HG03097 (cell line): Measurements from ENCODE around the gene CCDC78.
"Not testable (repeated sequence)": the region's sequence is repeated elsewhere in the genome, so short reads cannot be mapped to it uniquely, and the experiment has no call there.

Source experiments
- ATAC-seq: cut with Tn5 transposase; IDR thresholded peaks from one replicate; pipeline ENCODE4 v1.9.1; 2021; ENCODE audit not compliant: unreplicated experiment, low FRiP score

Gene CCDC78

DNA sequence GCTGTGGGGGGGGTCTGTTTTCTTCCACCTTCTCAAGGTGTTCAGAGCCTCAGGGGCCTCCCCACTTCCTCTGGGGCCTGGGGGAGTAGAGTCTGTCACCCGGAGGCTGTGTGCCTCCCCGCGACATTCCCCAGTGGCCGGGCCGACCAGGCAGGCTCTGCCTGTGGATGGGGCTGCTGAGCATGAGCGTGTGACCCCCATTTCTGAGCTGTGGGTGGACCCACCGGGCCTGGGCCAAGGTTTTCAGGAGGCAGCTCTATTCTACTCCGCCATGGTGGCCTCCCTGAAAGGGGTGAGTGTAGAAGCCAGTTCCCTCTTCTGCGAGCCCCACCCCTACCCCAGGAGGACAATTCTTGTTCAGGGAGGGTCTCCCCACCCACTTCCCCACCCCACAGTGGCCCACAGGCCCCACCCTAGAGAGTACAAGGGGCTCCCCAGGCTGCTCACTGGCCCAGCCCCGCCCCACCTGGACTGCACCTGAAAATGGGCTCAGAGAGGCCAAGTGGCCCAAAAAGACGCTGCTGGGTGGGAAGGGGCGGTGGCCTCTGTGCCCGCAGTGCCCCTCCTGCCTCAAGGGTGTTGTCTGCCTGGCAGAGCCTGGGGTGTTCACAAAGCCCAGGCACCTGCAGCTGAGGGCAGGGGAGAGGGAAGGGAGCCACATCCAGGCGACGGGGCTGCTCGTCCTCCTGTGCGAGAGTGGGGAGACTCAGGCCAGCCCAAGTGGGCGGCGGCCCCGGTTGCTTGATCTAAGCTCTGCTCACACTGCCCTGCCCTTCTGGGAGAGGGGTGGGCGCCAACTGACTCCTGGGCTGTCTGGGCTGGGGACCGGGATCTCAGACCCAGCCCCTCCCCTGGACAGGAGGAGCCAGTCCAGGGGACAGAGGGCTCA, 35.6 kb upstream of the CCDC78 start:
- ATAC-seq = no peak

DNA sequence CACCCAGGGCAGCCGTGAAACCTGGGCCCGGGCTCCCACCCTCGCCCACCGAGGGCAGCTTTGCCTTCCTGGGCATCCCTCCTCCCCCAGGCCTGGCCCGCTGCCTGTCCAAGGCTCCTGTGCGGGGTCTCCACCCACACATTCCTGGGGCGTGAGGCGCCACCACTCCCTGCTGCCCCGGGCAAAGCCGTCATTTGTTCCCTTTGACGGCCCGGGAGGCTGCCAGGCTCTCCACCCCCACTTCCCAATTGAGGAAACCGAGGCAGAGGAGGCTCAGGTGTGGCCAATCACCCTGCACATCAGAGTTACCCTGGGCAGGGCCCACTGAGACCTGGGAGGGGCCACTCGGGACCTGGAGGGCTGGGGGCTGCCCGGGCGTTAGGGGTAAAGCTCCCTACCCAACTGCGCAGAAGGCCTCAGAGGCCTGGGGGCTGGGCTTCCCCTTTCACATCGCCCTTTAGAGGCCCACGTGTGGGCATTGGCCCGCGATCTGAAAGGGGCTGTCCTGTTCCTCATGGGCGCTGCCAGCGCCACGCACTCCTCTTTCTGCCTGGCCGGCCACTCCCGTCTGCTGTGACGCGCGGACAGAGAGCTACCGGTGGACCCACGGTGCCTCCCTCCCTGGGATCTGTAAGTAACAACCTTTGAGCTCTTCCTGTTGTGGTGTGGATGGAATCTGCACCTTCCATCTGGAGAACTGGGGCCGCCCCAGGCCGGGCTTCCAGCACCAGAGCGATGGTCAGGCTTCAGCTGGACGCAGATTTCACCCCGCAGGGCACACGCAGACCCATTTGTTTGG, 34.5 kb upstream of the CCDC78 start, which contains the start of gene MSLN:
TSS of gene MSLN (plus strand) at position 190 of the 799 bp plus-strand sequence. CDS start 1,947 bp downstream, outside the sequence.
- no peak for ATAC-seq

DNA sequence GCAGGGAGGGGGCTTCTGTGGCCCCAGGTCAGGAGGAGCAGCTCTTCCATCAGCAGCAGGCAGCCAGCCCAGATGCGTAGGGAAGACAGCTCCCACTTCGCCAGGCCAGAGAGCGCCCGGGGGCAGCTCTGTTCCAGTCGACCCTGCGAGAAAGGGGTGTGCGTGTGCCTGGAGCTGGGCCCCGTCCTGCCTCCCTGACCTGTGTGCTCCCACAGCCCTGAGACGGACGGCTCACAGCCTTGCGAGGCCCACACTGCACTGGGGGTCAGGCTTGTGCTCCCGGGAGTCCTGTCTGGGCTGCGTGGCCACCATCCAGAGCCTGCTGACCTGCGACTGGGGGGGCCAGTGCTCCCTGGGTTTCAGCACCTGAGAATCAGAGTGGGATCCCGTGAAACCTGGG, 33.8 kb upstream of the CCDC78 start:
- ATAC-seq = no peak

DNA sequence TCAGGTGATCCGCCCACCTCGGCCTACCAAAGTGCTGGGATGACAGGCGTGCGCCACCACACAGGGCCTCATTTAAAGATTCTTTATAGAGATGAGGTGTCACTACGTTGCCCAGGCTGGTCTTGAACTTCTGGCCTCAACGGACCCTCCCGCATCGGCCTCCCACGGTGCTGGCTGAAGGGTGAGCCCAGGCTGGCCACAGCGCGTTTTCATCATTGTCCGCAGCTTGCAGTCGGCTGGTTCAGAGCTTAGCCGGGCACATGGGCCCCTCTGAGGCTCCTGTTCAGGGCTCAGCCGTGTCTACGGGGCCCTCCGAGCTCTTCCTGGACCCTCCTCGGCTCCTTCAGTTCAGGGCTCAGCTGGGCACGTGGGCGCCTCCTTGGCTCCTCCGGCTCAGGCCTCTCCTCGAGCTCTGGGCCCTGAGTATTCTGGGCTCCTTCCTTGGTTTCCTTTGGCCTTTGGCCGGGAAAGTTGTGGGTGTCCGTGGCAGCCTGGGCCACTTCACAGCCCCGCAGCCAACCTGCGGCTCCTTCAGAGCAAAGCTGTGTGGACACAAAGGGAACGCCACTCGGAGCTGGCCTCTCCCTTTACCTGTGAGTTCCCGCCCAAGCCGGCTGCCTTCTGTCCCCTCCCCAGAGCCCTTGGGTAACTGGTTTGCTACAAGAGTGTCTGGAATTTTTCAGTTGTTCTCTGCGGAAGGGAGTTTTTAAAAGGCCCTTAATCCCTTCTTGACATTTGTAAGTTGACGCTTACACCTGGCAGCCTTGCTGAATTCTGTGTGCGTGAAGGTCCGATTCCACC, 33.1 kb upstream of the CCDC78 start:
- no peak for ATAC-seq

DNA sequence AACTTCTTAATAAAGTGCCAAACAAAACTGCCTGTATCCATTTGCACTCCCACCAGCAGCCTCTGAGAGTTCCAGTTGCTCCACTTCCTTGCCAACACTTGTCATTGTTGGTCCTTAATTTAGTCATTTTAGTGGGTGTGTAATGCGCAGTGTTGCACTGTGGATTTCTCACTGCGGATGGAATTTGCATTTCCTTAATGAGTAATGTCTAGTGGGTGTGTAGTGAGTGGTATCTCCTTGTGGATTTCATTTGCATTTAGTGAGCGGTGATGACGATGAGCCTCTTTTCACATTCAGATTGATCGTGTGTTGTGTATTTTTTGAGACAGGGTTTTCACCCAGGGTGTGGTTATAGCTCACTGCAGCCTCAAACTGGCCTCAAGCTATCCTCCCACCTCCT, 30.2 kb upstream of the CCDC78 start:
- no peak for ATAC-seq

DNA sequence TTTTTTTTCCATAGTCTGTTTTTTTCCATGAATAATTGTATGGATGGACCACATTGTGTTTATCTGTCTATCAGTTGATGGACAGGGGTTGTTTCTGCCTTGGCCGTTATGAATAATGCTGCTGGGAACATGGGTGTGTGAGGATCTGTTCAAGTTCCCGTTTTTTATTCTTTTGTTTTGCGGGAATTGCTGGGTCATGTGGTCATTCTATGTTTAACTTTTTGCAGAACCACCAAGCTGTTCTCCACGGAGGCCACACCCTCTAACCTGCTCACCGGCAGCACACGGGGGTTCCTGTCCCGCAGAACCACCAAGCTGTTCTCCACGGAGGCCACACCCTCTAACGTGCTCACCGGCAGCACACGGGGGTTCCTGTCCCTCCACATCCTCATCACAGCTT, 28.4 kb upstream of the CCDC78 start:
- no peak for ATAC-seq

DNA sequence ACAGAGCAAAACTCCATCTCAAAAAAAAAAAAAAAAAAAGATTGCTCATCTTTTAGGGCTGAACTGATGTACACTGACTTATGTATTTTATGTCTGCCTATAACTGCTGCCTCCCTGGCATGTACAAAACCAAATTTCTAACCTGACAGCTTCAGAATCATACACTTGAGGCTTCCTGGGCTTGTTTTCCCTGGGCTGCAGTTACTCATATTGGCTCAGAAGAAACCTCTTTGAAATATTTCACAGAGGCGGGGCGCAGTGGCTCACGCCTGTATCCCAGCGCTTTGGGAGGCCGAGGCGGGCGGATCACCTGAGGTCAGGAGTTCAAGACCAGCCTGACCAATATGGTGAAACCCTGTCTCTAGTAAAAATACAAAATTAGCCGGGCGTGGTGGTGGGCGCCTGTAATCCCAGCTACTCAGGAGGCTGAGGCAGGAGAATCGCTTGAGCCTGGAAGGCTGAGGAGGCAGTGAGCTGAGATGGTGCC, 27.9 kb upstream of the CCDC78 start:
- ATAC-seq = not testable (repeated sequence)

DNA sequence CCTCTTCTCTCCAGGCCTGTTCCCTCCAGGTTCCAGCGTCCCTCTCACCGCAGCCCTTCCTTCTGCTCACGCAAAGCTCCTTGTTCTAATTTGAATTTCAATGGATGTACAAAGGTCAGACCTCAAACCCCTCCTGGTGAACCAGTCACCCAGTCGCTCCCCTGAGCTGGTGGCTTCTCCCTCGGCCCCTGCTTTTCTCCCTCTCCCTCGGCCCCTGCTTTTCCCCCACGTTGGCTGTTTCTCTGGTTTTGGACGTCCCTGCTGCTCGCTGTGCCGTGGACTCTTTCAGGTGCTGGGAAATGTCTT, 25.7 kb upstream of the CCDC78 start:
- no peak for ATAC-seq

DNA sequence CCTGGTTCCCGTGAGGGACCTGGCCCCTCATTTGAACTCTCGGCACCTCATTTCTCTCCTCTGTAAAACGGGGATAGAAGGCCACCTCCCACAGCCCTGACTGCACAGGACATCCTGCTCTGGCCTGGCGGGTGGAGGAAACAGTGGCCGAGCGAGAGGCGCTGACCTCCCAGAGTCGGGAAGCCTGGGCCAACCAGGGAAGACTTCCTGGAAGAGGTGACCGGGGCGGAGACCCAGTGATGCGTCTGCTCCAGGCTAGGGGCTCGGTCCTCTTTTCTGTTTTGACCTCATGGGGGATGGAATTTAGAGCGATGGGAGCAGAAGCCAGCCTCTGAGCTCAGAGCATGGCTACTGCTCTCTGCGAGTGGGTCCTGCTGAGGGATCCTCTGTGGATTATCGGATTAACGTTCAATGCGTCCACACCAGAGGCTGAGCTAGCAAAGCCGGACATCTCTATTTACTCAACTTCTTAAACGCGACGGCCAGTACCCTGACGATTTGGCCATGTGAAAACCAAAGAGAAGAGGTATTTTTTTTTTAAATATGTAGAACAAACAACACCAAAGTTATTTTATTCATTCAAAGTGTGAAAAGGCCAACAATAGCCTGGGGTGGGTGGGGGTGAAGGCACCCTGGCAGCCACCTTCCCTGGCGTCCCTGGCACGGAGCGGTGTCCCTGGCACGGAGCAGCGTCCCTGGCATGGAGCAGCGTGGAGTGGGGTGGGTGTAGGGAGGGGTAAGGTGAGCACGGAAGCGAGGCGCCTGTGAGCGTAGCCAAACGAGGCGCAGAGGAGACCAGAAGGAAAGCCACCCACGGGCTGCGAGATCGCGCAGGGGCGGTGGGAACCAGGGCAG, 25.1 kb upstream of the CCDC78 start:
- no peak for ATAC-seq

DNA sequence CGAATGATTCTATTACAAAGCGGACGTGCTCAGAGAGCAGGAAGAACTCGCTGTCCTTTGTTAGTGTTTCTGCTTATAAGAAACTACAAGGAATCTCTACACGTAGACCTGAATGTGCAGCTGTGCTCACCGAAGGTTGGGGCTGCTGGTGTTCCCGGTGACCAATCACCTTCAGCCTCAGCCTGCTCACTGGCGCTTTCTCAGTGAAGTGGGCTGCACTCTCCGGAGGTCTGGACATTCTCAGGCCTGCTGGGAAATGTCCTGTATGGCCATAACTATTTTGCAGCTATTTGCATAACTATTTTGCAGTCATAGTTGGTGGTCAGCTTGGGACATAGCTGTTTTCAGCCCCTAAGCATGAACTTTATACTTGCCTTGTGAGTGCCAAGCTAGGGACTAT, 24.2 kb upstream of the CCDC78 start:
- no peak for ATAC-seq

DNA sequence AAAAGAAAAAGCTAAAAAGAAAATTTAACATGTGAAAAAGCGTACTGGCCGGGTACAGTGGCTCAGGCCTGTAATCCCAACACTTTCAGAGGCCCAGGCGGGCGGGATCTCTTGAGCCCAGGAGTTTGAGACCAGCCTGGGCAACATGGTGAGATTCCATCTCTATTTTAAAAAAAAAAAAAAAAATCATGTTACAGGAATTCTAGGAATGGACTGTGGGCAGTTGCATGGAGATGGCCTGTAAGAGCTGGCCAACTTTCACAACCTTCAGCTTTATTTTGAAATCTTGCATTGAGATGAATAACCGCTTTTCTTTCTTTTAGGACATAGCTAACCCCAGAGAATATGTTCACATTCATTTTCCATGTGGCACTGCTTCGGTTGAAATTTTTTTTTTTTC, 22.8 kb upstream of the CCDC78 start:
- ATAC-seq = no peak

DNA sequence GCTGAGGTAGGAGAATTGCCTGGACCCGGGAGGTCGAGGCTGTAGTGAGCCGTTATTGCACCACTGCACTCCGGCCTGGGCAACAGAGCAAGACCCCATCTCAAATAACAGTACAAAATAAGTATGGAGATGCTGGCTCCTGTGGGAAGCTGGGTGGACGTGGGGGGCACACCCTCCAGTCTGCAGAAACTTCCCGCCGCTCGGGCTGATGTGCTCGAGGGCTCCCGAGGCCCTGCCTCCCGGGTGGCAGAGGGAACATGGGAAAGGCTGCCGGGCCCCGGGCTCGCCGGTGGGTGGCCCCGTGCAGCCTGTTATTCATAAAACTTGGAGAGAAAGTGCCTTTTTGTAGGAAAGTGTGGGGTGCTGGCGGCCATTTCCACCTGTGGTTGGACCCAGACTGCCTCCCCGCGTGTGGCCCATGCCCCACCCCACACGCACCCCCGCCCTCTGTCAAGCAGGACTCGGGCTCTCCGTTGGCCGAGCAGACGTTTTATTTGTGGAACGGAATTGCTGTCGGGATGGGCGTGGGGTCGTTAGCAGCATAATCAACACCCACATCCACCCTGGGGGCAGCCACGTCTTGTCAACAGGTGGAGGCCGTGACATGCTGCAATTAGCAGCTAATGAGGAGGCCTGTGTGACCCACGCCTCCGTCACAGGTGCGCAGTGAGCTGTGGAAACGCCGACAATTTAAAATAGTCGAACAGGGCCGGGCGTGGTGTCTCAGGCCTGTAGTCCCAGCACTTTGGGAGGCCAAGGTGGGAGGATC, 21.9 kb upstream of the CCDC78 start:
- ATAC-seq = no peak

DNA sequence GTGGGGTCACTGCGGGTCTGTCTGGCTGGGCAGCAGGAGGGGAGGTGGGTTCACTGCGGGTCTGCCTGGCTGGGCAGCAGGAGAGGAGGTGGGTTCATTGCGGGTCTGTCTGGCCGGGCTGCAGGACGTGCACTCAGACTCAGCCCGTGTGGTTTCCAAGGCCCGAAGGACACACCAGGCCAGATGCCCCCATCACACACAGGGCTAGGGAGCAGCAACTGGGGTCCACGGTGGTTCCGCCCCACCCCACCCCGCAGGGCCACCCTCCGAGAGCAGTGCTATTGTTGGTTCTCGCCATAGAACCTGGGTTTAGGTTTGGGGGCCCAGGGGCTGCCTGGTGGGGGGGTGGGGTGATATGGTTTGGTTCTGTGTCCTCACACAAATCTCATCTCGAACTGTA, 20.4 kb upstream of the CCDC78 start:
- ATAC-seq = no peak

DNA sequence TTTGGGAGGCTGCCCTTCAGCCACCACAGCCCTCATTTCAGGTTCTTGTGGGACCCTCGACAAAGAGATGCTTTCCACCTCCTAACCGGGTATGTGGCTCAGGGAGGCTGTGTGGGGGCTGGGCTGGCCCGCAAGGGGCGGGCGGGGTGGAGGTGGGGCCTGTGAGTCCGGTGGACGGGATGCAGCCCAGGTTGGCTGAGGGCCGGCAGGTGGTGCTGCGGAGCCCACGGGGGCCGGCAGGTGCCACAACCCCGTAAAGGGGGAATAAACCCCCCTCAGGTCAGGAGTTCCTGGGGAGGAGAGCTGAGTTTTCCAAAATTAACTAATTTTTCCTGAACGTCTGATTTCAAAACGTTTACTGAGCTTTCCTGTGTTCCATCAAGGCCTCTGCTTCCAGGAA, 19.5 kb upstream of the CCDC78 start:
- ATAC-seq = no peak

DNA sequence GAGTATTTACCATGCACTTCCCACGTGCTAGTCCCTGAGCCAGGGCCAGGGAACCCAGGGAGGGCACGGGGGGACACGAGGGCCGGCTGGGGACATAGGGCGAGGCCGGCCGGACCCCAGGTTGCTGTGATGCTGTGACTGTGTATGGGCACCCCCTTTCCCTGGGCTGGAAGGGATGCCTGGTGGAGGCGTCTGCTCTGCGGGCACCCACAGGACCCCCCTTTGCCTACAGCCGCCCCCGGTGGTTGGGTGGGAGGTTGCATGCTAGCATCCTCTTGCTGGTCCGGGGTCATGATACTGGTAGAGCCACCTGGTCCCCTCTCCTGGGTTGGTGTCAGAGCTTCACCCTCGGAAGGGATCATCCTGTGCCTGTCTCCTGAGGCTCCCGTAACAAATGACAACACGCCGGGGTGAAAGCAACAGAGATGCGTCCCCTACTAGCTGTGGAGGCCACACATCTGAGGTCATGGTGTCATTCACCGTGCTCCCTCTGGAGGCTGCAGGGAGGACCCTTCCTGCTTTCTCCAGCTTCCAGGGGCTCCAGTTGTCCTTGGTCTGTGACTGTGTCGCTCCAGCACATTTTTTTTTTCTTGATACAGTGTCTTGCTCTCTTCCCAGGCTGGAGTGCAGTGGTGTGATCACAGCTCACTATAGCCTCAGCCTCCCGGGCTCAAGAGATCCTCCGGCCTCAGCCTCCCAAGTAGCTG, 17.7 kb upstream of the CCDC78 start:
- ATAC-seq = no peak

DNA sequence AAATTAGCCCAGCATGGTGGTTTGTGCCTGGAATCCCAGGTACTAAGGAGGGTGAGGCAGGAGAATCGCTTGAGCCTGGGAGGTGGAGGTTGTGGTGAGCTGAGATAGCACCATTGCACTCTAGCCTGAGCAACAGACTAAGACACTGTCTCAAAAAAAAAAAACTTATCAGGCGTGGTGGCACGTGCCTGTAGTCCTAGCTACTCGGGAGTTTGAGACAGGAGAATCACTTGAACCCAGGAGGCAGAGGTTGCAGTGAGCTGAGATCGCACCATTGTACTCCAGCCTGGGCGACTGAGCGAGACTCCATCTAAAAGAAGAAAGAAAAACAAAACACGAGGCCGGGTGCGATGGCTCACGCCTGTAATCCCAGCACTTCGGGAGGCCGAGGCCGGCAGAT, 16.7 kb upstream of the CCDC78 start:
- ATAC-seq = not testable (repeated sequence)

DNA sequence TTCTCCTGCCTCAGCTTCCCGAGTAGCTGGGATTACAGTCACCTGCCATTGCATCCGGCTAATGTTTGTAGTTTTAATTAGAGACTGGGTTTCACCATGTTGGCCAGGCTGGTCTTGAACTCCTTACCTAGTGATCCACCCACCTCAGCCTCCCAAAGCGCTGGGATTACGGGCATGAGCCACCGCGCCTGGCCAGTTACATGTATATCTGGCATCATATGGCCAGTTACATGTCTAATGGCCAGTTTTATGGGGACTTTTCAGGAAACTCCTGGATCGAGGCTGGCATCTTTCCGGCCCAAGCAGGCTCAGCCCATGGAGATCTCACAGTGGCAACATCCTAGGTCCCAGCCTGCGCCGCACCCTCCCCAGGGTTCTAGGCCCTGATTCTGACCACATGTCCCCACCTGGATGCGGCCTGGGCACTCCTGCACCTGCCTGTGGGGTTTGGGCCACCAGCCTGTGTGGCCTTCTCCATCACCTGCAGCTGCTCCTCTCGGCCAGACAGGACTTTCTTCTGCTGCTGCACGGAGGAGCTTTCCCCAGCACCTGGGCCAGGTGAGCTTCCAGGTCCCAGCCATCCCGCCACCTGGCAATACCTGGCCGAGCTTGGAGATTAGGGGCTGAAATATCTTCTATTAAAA, 15.9 kb upstream of the CCDC78 start:
- ATAC-seq = no peak
